ENCODE results near the gene MEGF6. TPM values are rescaled to one million over a fixed set of nuclear protein-coding genes. Genes with fewer than 3 reads are reported as not detected.

MEGF6 gene
- total RNA-seq, 2 donors from 2014 or later, result 22.4 to 24.9 TPM

GRCh38 chr1:3509721-3510120 lies 101.6 kb downstream of the MEGF6 start:
- DNase-seq (no peak), ATAC-seq (no peak)
- H3K27me3 ChIP-seq, result no peaks in the 10 kb centered on the region
- no peaks in the 10 kb centered on the region for H3K36me3 ChIP-seq (replicated peaks in 1 of 2; ENCODE audit: insufficient read depth in 1 of 2, low read depth in 2 of 2)
- intact Hi-C loops (cut with DNase I), result no loop called here
- H3K4me1 ChIP-seq, result no peaks in the 10 kb centered on the region
- WGBS, 2 donors, result 94 to 100% methylated on average over 1 to 7 of the region's 21 CpGs
- no peak overlapping the region for H3K27ac ChIP-seq
- no peaks in the 10 kb centered on the region for H3K9me3 ChIP-seq
- no peak for TF ChIP-seq POLR2A (IDR thresholded peaks at IDR 0.05)
- TF ChIP-seq CTCF (IDR thresholded peaks at IDR 0.05), result no peak
- H3K4me3 ChIP-seq, result no peak overlapping the region

- no peaks in the 10 kb centered on the region for H3K27me3 ChIP-seq
- no peak overlapping the region for H3K4me3 ChIP-seq
- DNase-seq (no peak), ATAC-seq (no peak)
- no peak overlapping the region for H3K27ac ChIP-seq
- no peaks in the 10 kb centered on the region for H3K4me1 ChIP-seq
- H3K36me3 ChIP-seq (replicated peaks in 1 of 2; ENCODE audit: insufficient read depth in 1 of 2, low read depth in 2 of 2), result no peaks in the 10 kb centered on the region
- TF ChIP-seq CTCF (IDR thresholded peaks at IDR 0.05) (no peak), POLR2A (IDR thresholded peaks at IDR 0.05) (no peak)
- no peaks in the 10 kb centered on the region for H3K9me3 ChIP-seq
- intact Hi-C loops (cut with DNase I), result no loop called here
- 92 to 98% methylated on average over 16 to 28 of the region's 33 CpGs for WGBS, 2 donors
These were observed 102.4 kb downstream of the MEGF6 start for GRCh38 chr1:3508757-3509415.

GRCh38 chr1:3507636-3508275 lies 103.6 kb downstream of the MEGF6 start:
- H3K4me3 ChIP-seq, result no peak overlapping the region
- H3K27me3 ChIP-seq, result no peaks in the 10 kb centered on the region
- no peaks in the 10 kb centered on the region for H3K9me3 ChIP-seq
- no peak overlapping the region for H3K27ac ChIP-seq
- DNase-seq, result no peak
- 76% methylated on average over 9 to 11 of the region's 11 CpGs for WGBS, 2 donors
- intact Hi-C loops (cut with DNase I), result no loop called here
- TF ChIP-seq POLR2A (IDR thresholded peaks at IDR 0.05) (no peak), CTCF (IDR thresholded peaks at IDR 0.05) (no peak)
- no peaks in the 10 kb centered on the region for H3K4me1 ChIP-seq
- no peak for ATAC-seq
- H3K36me3 ChIP-seq (replicated peaks in 1 of 2; ENCODE audit: insufficient read depth in 1 of 2, low read depth in 2 of 2), result no peaks in the 10 kb centered on the region

- Histone ChIP-seq H3K27ac (no peak overlapping the region), H3K4me3 (no peak overlapping the region), H3K36me3 (replicated peaks in 1 of 2; ENCODE audit: insufficient read depth in 1 of 2, low read depth in 2 of 2) (no peaks in the 10 kb centered on the region), H3K27me3 (no peaks in the 10 kb centered on the region), H3K9me3 (no peaks in the 10 kb centered on the region), H3K4me1 (no peaks in the 10 kb centered on the region)
- WGBS, 2 donors, result 79 to 85% methylated on average over 7 of the region's 7 CpGs
- TF ChIP-seq POLR2A (IDR thresholded peaks at IDR 0.05), result no peak
- no peak for TF ChIP-seq CTCF (IDR thresholded peaks at IDR 0.05)
- ATAC-seq (no peak), DNase-seq (no peak)
- intact Hi-C loops (cut with DNase I), result no loop called here
These were observed 104.4 kb downstream of the MEGF6 start for GRCh38 chr1:3506943-3507342.

- H3K27me3 ChIP-seq, result no peaks in the 10 kb centered on the region
- DNase-seq (no peak), ATAC-seq (no peak)
- no peak for TF ChIP-seq POLR2A (IDR thresholded peaks at IDR 0.05)
- TF ChIP-seq CTCF (IDR thresholded peaks at IDR 0.05), result no peak
- H3K36me3 ChIP-seq (replicated peaks in 1 of 2; ENCODE audit: insufficient read depth in 1 of 2, low read depth in 2 of 2), result no peaks in the 10 kb centered on the region
- intact Hi-C loops (cut with DNase I), result no loop called here
- WGBS, 2 donors, result 93 to 96% methylated on average over 11 to 15 of the region's 15 CpGs
- no peak overlapping the region for H3K27ac ChIP-seq
- H3K4me3 ChIP-seq, result no peak overlapping the region
- H3K4me1 ChIP-seq, result no peaks in the 10 kb centered on the region
- H3K9me3 ChIP-seq, result no peaks in the 10 kb centered on the region
These were observed 105.3 kb downstream of the MEGF6 start for GRCh38 chr1:3506041-3506440.

All from body of pancreas (tissue), 4 donors.